ENCODE measurements around the gene LGALSL.

GRCh38 chr2:64410671-64411070 lies 43.3 kb upstream of the LGALSL start:
- no peak for TF ChIP-seq CTCF (conservative IDR thresholded peaks at IDR 0.05)
- TF ChIP-seq ZFX (IDR thresholded peaks at IDR 0.05): no peak

Data from C4-2B (cell line).